ENCODE data around the gene ANXA6.

- TF ChIP-seq SALL2 (tag by site-specific recombination; IDR thresholded peaks at IDR 0.05; ENCODE audit: borderline replicate concordance) (no peak), CTCF (tag by site-specific recombination; IDR thresholded peaks at IDR 0.05) (no peak)
Observed at GRCh38 chr5:151202381-151203139, 45.0 kb upstream of the ANXA6 start.

Measured in HEK293 (cell line).